ENCODE results near the gene ETV1. TPM values are rescaled to one million over a fixed set of nuclear protein-coding genes. Genes with fewer than 3 reads are reported as not detected.

ETV1 gene
- total RNA-seq, 2 donors from 2014 or later: 6.1 to 9.2 TPM

DNA sequence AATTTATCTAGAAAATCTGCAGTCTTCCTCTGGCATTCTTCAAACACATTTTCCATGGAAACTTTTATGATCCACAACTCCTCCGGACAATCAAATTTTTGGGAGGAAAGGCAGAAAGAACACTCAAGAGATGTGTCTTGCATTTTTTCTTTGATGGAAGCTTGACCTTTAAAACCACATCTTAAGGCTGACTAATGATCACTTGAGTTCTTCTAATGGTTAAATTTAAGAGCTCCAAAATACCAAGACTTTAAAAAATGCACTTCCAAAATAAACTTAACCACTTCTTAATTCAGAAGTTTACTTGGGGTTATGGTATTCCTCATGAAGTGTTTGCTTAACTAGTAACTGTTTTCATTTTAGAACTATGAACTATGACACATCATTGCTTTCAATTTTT, 43.3 kb downstream of the ETV1 start:
- no peaks in the 10 kb centered on the region for H3K4me1 ChIP-seq (replicated peaks)
- no peak overlapping the region for H3K27ac ChIP-seq
- no peak for DNase-seq (ENCODE audit: low spot score)
- H3K4me3 ChIP-seq: no peak overlapping the region
- WGBS: 55% methylated on average over 1 of the region's 1 CpG
- intact Hi-C loops (cut with DNase I): no loop called here
- TF ChIP-seq POLR2AphosphoS5 (IDR thresholded peaks at IDR 0.05) (no peak), POLR2A (IDR thresholded peaks at IDR 0.05) (no peak)
- TF ChIP-seq, protein P1, sequence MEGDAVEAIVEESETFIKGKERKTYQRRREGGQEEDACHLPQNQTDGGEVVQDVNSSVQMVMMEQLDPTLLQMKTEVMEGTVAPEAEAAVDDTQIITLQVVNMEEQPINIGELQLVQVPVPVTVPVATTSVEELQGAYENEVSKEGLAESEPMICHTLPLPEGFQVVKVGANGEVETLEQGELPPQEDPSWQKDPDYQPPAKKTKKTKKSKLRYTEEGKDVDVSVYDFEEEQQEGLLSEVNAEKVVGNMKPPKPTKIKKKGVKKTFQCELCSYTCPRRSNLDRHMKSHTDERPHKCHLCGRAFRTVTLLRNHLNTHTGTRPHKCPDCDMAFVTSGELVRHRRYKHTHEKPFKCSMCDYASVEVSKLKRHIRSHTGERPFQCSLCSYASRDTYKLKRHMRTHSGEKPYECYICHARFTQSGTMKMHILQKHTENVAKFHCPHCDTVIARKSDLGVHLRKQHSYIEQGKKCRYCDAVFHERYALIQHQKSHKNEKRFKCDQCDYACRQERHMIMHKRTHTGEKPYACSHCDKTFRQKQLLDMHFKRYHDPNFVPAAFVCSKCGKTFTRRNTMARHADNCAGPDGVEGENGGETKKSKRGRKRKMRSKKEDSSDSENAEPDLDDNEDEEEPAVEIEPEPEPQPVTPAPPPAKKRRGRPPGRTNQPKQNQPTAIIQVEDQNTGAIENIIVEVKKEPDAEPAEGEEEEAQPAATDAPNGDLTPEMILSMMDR (IDR thresholded peaks at IDR 0.05): no peak
- H3K9me3 ChIP-seq: no peaks in the 10 kb centered on the region
- no peaks in the 10 kb centered on the region for H3K36me3 ChIP-seq
- no peaks in the 10 kb centered on the region for H3K27me3 ChIP-seq (replicated peaks; ENCODE audit: insufficient read depth)

DNA sequence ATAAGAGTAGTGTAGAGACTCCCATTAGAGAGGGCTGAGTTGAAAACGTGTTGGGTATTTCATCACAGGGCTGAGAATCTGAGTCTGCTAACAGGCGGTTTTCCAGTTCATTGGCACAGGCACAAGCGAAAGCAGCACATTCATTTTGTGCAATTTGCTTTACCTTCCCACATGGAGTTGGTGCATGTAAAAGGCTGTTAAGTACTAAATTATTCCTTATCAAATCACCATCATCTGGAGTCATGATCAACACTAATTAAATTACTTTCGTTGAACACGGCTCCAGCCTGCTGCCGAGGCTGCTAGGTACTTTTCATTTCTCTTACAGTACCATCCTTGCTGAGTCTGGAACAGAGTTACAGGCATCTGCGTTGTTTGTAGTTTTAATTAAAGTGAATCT, 43.8 kb downstream of the ETV1 start:
- Histone ChIP-seq H3K4me1 (replicated peaks) (no peaks in the 10 kb centered on the region), H3K27me3 (replicated peaks; ENCODE audit: insufficient read depth) (no peaks in the 10 kb centered on the region), H3K36me3 (no peaks in the 10 kb centered on the region), H3K4me3 (no peak overlapping the region), H3K9me3 (no peaks in the 10 kb centered on the region), H3K27ac (no peak overlapping the region)
- TF ChIP-seq, protein P1 (IDR thresholded peaks at IDR 0.05): no peak
- no peak for TF ChIP-seq POLR2AphosphoS5 (IDR thresholded peaks at IDR 0.05)
- no peak for TF ChIP-seq POLR2A (IDR thresholded peaks at IDR 0.05)
- intact Hi-C loops (cut with DNase I): no loop called here
- DNase-seq (ENCODE audit: low spot score): no peak
- WGBS: 60% methylated on average over 7 of the region's 7 CpGs

DNA sequence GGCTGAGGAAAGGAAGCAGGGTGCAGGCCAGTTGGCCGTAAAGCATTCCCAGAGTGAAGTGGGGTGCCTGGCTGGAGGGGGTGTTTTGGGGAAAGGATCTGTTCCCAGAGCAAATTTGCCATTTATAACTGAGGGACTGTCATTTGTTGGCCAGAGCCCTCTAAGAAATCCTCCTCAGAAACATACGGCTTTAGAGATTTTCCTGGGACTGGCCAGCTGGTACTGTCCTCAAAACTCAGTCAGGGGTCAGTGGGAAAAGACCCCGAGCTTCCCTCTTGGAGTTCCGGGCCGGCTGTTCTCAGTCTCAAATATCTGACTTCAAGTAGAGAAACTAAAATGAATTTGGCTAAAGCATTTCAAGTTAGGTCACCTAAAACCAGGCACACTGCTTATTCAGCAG, 55.9 kb downstream of the ETV1 start:
- TF ChIP-seq, protein P1 (IDR thresholded peaks at IDR 0.05): no peak
- TF ChIP-seq POLR2AphosphoS5 (IDR thresholded peaks at IDR 0.05) (no peak), POLR2A (IDR thresholded peaks at IDR 0.05) (no peak)
- WGBS: 59% methylated on average over 5 of the region's 5 CpGs
- no peaks in the 10 kb centered on the region for H3K36me3 ChIP-seq
- H3K27ac ChIP-seq: no peak overlapping the region
- no peaks in the 10 kb centered on the region for H3K4me1 ChIP-seq (replicated peaks)
- no peaks in the 10 kb centered on the region for H3K27me3 ChIP-seq (replicated peaks; ENCODE audit: insufficient read depth)
- H3K4me3 ChIP-seq: no peak overlapping the region
- DNase-seq (ENCODE audit: low spot score): no peak
- no peaks in the 10 kb centered on the region for H3K9me3 ChIP-seq
- intact Hi-C loops (cut with DNase I): no loop called here

DNA sequence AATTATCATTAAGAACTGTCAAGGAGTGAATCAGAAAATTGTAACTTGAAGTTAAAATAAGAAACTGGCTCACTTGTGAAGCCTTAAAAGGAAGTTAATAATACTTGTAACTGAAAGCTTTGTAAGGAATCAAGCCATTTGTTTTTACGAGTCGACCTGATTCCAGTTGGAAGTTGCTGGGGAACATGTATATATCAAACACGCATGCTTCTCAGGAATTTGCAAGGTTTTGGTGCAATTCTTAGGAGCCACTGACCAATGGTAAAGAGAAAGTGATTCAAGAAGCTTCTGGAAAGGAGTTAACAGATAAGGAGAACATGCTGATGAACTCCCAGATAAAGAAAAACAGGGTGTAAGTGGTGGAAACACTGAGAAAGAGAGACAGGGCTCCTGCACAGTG, 56.4 kb downstream of the ETV1 start:
- TF ChIP-seq, protein P1 (IDR thresholded peaks at IDR 0.05): no peak
- no peak for TF ChIP-seq POLR2AphosphoS5 (IDR thresholded peaks at IDR 0.05)
- TF ChIP-seq POLR2A (IDR thresholded peaks at IDR 0.05): no peak
- 27% methylated on average over 3 of the region's 3 CpGs for WGBS
- H3K9me3 ChIP-seq: no peaks in the 10 kb centered on the region

DNA sequence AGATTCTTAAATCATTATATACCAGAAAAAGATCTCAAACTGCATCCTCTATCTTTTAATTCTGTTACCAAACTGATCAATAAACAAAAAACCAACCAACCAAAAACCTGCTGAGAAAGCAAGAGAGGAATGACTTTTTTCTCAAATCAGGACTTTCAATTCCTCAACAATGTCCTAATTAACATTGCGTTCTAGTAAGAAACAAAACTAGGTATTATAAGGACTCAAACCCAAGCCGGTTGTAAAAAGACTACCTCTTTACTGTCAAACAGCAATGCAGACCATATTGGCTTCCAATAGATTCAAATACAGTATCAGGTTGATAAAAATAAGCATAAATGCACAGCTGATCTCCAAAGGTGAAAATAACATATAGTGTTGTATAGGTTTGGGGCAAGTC, 57.3 kb downstream of the ETV1 start:
- no peak for TF ChIP-seq POLR2AphosphoS5 (IDR thresholded peaks at IDR 0.05)
- no peak for TF ChIP-seq POLR2A (IDR thresholded peaks at IDR 0.05)
- TF ChIP-seq, protein P1 (IDR thresholded peaks at IDR 0.05): no peak
- Histone ChIP-seq H3K4me3 (no peak overlapping the region), H3K9me3 (no peaks in the 10 kb centered on the region), H3K27me3 (replicated peaks; ENCODE audit: insufficient read depth) (no peaks in the 10 kb centered on the region), H3K27ac (no peak overlapping the region), H3K4me1 (replicated peaks) (no peaks in the 10 kb centered on the region), H3K36me3 (no peaks in the 10 kb centered on the region)
- 94% methylated on average over 2 of the region's 2 CpGs for WGBS
- intact Hi-C loops (cut with DNase I): no loop called here
- no peak for DNase-seq (ENCODE audit: low spot score)

More for the DNA sequence above, 56.4 kb downstream of the ETV1 start:
- Histone ChIP-seq H3K4me1 (replicated peaks) (no peaks in the 10 kb centered on the region), H3K27me3 (replicated peaks; ENCODE audit: insufficient read depth) (no peaks in the 10 kb centered on the region), H3K4me3 (no peak overlapping the region), H3K36me3 (no peaks in the 10 kb centered on the region), H3K27ac (no peak overlapping the region)
- no peak for DNase-seq (ENCODE audit: low spot score)
- intact Hi-C loops (cut with DNase I): no loop called here
